GM12872 (cell line): ENCODE results near the gene NNT.

Source experiments
- CTCF ChIP-seq: IDR thresholded peaks from 3 replicates; pipeline ENCODE4 v1.5.1; 2011; ENCODE audit warnings: low read depth, mild to moderate bottlenecking, low read length, moderate library complexity; ENCODE audit not compliant: insufficient read depth

Gene NNT

GRCh38 chr5:43636076-43636475 is 33.1 kb downstream of the NNT start:
- no peak for TF ChIP-seq CTCF

GRCh38 chr5:43637416-43637815 is 34.4 kb downstream of the NNT start:
- no peak for TF ChIP-seq CTCF

- TF ChIP-seq CTCF, result no peak
These were observed 35.1 kb downstream of the NNT start for GRCh38 chr5:43638107-43638506.

- TF ChIP-seq CTCF, result no peak
These were observed 35.6 kb downstream of the NNT start for GRCh38 chr5:43638546-43638945.

GRCh38 chr5:43639566-43639965 is 36.6 kb downstream of the NNT start:
- TF ChIP-seq CTCF, result no peak

GRCh38 chr5:43642428-43642827 is 39.4 kb downstream of the NNT start:
- TF ChIP-seq CTCF, result no peak

- no peak for TF ChIP-seq CTCF
These were observed 40.3 kb downstream of the NNT start for GRCh38 chr5:43643327-43643726.

GRCh38 chr5:43643750-43644149 is 40.8 kb downstream of the NNT start:
- no peak for TF ChIP-seq CTCF
